ENCODE data around the gene LIMCH1.

The LIMCH1 gene

DNA sequence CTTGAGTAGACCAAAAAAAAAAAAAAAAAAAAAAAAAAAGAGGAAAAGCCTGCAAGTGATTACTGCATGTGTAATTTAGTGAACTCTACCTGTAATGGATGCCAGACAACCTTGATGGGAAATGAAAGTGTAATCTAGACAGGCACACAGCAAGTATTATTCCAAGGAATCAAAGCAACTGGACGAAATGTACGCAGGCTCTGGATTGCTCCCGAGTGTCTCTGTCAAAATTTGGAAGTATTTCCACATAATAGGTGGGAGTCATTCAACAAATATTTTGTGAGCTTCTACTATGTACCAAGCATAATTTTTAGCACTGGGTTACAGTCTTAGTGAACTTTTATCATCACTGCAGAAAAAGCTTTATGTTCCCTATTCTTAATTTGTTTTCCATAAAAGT lies 64.2 kb downstream of the LIMCH1 start:
- TF ChIP-seq POLR2AphosphoS5 (IDR thresholded peaks at IDR 0.05; ENCODE audit: low read depth, low read length) (no peak), TAF1 (IDR thresholded peaks at IDR 0.05; ENCODE audit: borderline replicate concordance, insufficient read depth, low read length) (no peak), FOXP2 (optimal IDR thresholded peaks at IDR 0.05; ENCODE audit: borderline replicate concordance, extremely low read depth, extremely low read length, insufficient read depth) (no peak)
- TF ChIP-seq, protein P1, sequence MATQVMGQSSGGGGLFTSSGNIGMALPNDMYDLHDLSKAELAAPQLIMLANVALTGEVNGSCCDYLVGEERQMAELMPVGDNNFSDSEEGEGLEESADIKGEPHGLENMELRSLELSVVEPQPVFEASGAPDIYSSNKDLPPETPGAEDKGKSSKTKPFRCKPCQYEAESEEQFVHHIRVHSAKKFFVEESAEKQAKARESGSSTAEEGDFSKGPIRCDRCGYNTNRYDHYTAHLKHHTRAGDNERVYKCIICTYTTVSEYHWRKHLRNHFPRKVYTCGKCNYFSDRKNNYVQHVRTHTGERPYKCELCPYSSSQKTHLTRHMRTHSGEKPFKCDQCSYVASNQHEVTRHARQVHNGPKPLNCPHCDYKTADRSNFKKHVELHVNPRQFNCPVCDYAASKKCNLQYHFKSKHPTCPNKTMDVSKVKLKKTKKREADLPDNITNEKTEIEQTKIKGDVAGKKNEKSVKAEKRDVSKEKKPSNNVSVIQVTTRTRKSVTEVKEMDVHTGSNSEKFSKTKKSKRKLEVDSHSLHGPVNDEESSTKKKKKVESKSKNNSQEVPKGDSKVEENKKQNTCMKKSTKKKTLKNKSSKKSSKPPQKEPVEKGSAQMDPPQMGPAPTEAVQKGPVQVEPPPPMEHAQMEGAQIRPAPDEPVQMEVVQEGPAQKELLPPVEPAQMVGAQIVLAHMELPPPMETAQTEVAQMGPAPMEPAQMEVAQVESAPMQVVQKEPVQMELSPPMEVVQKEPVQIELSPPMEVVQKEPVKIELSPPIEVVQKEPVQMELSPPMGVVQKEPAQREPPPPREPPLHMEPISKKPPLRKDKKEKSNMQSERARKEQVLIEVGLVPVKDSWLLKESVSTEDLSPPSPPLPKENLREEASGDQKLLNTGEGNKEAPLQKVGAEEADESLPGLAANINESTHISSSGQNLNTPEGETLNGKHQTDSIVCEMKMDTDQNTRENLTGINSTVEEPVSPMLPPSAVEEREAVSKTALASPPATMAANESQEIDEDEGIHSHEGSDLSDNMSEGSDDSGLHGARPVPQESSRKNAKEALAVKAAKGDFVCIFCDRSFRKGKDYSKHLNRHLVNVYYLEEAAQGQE (IDR thresholded peaks at IDR 0.05; ENCODE audit: insufficient read depth in 1 of 2, low read depth in 2 of 2, low read length in 2 of 2) = no peak

DNA sequence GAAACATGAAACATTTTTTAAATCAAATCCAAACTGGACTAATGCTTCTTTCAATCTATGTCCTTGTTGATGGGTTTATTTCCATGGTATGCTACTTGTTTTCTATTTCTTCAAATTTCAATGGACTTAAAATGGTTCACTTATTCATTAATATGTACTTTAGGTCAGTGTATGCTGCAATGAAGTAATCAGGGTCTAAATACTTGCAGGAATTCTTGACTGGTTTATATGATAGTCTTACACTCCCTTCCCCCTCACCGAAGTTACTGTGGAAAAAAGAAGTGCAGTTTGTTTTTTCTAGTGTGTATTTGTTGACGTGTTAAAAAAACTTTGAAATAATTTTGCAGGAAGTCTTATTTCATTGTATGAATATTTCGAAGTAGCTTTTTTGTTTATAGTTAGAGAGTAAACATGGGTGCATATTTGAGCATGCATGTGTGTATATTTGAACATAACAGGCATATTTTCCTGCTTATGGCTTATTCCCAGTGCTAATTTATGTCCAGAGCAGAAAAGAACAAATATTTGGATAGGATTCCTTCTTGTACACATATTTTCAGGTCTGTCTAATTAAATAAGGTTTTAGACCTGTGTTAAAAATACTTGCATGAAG lies 65.0 kb downstream of the LIMCH1 start:
- TF ChIP-seq, protein P1 (IDR thresholded peaks at IDR 0.05; ENCODE audit: insufficient read depth in 1 of 2, low read depth in 2 of 2, low read length in 2 of 2) = no peak
- TF ChIP-seq SIN3A (IDR thresholded peaks at IDR 0.05; ENCODE audit: borderline replicate concordance, insufficient read depth, low read length) (no peak), TAF1 (IDR thresholded peaks at IDR 0.05; ENCODE audit: borderline replicate concordance, insufficient read depth, low read length) (no peak), FOXP2 (optimal IDR thresholded peaks at IDR 0.05; ENCODE audit: borderline replicate concordance, extremely low read depth, extremely low read length, insufficient read depth) (no peak), POLR2AphosphoS5 (IDR thresholded peaks at IDR 0.05; ENCODE audit: low read depth, low read length) (no peak)

DNA sequence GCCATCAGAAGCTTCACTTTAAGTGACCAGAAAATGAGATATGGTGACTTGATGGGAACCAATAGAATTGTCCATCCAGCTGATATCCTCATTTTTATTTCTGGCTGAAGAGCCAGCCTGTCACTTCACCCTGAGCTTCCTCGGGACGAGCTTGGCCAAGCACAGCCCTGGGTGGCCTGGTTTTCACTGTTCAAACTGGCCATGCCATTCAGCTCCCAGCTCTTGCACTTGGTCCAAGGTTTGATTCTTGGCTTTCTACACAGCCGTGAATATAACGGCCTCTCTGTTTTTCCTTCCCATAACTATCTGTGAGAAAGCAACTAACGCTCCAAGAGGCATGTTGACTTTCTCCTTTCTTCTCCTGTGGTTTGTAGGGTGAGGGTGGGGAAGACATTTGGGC lies 71.9 kb downstream of the LIMCH1 start:
- TF ChIP-seq, protein P1 (IDR thresholded peaks at IDR 0.05; ENCODE audit: insufficient read depth in 1 of 2, low read depth in 2 of 2, low read length in 2 of 2) = no peak
- no peak for TF ChIP-seq POLR2AphosphoS5 (IDR thresholded peaks at IDR 0.05; ENCODE audit: low read depth, low read length)
- TF ChIP-seq TAF1 (IDR thresholded peaks at IDR 0.05; ENCODE audit: borderline replicate concordance, insufficient read depth, low read length) = no peak
- TF ChIP-seq FOXP2 (optimal IDR thresholded peaks at IDR 0.05; ENCODE audit: borderline replicate concordance, extremely low read depth, extremely low read length, insufficient read depth) = no peak

DNA sequence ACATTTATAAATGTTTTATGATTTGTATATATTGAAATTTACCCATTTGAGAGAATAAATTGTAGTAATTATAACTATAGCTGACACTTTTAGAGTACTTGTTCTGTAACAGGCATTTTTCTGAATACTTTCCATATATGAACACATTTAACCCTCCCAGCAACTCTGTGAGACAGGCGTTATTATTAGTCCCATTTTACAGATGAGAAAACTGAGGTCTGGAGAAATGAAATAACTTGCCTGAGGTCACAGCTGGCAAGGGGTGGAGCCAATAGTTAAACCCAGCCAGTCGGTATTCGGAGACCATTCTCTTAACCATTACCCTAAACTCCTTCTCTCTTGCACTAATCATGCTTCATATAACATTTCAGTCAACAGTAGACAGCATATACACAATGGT lies 72.5 kb downstream of the LIMCH1 start:
- no peak for TF ChIP-seq TAF1 (IDR thresholded peaks at IDR 0.05; ENCODE audit: borderline replicate concordance, insufficient read depth, low read length)
- TF ChIP-seq, protein P1 (IDR thresholded peaks at IDR 0.05; ENCODE audit: insufficient read depth in 1 of 2, low read depth in 2 of 2, low read length in 2 of 2) = no peak
- TF ChIP-seq POLR2AphosphoS5 (IDR thresholded peaks at IDR 0.05; ENCODE audit: low read depth, low read length) = no peak
- TF ChIP-seq SIN3A (IDR thresholded peaks at IDR 0.05; ENCODE audit: borderline replicate concordance, insufficient read depth, low read length) = no peak
- TF ChIP-seq FOXP2 (optimal IDR thresholded peaks at IDR 0.05; ENCODE audit: borderline replicate concordance, extremely low read depth, extremely low read length, insufficient read depth) = no peak

Measured in PFSK-1 (cell line).